NCI-H1436 (cell line): ENCODE data around the gene CXCR1.
"Not testable (repeated sequence)": the region's sequence is repeated elsewhere in the genome, so short reads cannot be mapped to it uniquely, and the experiment has no call there.

Experiments used
- DNase-seq: peaks from one replicate; lab custom pipeline; 2025; lab: John Stamatoyannopoulos, UW

Gene CXCR1

DNA sequence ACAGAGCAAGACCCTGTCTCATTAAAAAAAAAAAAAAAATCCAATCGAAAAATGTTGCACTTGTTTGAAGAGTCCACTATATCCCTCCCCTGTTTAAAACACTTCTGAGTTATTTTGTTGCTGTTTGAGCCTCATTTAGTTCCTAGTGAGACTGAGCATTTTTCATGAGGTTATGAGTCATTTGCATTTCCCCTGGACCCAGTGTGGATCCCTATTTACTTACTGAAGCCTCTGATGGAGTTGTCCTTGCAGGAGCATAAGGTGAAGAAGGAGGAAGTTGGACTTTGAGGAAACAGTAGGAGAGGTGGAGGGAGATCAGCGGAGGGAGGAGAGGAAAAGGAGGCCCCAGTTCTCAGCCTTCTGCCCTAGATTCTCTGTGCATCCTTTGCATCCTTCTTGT lies 5.1 kb downstream of the CXCR1 start:
- DNase-seq: no peak

DNA sequence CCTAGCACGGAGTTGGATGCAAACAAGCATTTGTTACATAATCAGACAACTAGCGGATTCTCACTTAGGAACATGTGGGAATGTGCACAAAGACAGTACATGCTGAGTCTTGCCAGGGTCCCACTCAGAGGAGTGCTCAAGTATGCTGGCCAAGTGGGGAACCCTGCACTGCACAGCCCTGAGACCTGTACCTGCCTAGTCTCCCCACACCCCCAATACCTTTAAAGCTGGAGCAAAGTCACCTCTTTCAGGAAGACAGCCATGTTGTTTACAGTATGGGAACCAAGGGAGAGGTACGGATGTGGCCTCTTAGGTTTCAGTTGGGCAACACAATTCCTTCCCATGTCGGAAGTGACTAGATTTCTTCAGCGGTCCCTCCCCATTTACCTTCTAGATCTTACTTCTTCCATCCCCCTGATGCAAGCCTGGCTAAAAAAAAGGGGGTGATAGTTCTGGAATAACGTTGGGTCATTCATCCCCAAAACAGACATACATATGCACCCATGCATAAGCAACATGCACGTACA lies 10.7 kb downstream of the CXCR1 start:
- DNase-seq: no peak

DNA sequence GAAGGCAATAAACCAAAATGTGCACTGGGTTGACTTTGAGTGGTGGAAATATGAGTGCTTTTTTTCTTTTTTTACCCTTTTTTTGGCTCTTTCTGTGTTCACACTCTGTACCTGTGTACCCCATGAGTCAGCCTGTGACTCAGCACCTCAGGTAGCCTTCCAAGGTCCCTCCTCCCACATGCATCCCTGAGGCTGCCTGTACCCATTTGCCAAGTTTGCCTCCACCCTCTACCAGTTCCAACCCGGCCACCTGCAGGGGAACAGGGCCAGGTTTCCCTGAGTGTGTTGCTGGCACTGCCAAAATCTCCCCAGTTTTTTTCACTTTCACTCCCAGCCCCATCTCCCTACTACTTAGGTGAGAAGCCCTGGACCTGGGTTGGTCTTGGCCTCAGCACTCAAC lies 14.0 kb downstream of the CXCR1 start:
- DNase-seq: no peak

DNA sequence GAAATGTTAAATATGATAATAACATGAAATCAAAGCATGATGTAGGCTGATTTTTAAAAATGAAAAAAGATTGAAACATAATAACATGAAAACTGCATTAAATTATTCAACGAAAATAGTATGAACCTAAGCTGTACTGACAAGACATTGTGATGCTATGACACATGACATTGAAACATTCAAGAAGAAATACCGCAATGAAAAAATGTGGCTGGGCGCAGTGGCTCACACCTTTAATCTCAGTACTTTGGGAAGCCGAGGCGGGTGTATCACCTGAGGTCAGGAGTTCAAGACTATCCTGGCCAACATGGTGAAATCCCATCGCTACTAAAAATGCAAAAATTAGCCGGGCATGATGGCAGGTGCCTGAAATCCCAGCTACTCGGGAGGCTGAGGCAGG lies 14.6 kb downstream of the CXCR1 start:
- DNase-seq: no peak

DNA sequence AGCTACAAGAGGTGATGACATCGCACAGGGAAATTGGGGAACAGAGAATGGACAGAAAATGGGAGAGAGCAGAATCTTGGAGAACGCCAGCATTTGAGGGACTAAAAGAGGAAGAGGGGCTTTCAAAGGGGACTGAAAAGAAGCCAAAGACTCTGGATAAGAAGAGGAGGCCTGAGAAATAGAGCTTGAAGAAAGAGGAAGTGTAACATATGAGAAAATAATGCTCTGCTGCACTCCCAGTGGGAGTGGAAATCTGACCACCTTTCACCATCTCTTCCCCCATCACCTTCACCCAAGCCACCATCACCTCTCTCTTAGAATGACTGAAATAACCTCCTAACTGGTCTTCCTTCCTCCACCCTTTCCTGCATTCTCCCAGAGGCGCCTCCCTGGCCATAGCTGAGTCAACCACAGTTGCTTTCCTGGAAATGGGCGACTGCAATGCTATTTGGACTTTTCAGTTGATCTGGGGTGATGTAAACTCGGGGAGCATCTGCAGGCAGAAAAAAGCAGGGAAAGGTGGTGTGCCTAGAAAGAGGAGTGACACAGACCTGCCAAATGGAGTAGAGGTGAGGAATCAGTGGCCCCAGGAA lies 16.8 kb downstream of the CXCR1 start:
- no peak for DNase-seq

DNA sequence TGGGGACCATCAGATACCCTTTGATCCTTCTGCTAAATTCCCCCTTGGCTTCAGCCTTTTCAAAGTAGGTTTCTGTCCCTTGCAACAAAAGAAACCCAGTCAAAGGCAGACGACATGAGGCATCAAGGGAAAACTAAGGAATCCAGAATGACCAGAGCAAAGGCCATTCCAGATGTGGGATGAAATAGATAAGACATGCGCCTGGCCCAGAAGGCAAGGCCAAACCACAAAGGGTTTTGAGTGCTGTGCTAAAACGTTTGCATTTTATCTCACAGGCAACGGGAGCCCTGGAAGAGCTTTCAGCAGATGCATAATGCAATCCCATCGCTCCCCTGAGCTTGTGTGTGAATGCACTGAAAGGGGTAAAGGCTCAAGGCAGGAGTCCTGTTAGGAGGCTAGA lies 17.7 kb downstream of the CXCR1 start:
- no peak for DNase-seq

DNA sequence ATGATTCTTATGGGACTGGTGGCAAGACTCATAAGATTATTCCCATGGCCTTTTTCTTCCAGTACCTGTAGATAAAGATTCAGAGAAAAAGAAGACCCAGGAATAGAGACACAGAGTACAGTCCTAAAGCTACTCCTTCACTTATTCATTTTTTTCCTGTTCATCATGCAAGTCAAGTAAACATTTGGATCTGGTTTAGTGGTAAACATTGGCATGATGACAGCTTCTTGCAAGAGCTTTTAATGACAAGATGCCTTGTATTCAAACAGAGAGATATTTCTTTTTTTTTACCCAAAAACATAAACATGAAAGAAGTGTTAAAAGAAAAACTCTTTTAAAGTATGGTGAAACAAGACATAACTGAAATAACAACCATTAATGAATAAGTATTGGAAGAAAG lies 20.7 kb downstream of the CXCR1 start:
- no peak for DNase-seq

DNA sequence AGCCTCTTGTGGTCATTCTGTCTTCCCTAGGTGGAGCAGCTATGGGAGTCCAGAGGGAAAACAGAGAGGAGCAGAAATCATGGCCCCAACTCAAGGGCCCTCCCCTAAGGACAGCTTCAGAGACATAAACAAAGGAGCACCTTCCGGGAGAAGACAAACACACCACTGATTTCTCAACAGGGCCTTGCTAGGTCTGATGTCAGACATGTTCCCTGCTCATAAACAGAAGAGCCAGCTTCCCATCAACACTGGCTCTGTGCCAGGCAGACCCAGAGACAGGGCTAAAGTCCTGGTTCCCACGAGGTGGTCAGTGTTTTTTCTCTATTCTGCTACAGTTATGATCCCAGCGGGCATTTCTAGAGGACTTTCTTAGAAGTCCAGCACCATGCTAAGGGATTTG lies 21.6 kb downstream of the CXCR1 start:
- no peak for DNase-seq

DNA sequence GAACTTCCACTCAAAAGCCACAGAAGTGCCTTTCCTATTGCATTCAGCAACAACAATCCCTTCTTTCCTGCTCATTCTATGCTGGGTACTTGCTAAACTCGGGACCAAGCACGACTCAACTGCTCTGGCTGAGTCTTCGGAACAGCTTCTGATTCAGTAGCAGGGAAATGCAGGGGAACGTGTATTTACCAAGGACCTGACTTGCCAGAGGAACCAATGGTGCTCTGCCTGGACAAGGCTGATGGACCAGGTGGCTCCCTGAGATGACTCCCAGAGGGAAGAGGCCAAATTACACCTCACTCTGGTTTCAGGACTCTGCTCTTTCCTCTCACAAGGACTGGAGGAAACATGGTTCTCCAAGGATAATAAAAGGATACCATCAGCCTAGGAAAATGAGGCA lies 28.7 kb downstream of the CXCR1 start:
- DNase-seq: no peak

DNA sequence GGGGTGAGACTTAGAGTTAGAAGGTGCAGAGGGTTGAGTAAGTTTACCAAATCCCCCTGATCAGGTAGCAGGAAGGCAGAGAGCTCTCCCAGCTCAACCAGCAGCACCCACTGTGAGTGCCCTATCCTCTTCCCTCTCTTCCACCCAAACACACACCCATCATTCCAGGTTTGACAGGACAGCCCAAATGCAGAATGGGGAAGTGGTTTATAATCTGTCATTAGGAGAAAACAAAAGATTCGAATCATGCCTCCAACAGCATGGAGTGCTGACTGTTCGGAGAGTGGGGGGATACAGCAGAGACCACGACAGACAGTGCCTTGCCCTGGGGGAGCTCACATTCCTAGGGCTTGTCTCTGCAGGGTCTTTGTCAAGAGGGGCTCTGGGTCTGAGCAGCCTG lies 29.2 kb downstream of the CXCR1 start:
- DNase-seq: no peak

DNA sequence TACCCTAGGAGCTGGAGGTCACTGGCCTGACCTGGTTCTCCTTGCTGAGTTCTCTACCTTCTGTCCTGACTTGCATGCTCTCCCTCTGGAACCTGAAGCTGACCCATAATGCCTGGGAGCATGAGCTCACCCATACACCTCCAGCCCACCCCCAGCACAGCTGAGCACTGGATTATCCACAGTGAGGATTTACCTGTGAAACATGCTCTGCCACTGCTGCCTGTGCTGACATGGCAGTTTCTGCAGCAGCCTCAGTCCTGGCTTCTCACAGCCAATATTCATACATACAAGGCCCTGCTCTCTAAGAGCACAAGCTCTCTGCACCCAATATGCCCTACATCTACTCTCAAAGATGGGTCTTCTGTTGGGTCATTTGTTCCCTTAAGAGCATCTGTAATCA lies 35.9 kb downstream of the CXCR1 start:
- no peak for DNase-seq

DNA sequence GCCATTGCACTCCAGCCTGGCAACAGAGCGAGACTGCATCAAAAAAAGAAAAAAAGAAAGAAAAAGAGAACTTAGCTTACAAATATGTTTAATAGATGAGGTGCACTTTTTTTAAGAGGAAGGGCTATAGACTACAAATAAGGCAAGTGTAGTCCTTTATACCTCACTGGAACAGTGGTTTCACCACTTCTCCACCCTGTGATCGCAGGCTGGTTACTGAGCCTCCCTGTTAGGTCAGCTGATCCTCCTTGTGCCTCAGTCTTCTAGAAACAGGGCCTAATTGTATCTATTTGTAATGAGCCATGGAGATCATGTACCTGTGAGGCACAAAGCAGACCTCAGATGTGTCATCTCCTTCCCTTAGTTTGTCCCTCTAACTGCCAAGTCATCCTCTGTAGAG lies 36.4 kb downstream of the CXCR1 start:
- no peak for DNase-seq

DNA sequence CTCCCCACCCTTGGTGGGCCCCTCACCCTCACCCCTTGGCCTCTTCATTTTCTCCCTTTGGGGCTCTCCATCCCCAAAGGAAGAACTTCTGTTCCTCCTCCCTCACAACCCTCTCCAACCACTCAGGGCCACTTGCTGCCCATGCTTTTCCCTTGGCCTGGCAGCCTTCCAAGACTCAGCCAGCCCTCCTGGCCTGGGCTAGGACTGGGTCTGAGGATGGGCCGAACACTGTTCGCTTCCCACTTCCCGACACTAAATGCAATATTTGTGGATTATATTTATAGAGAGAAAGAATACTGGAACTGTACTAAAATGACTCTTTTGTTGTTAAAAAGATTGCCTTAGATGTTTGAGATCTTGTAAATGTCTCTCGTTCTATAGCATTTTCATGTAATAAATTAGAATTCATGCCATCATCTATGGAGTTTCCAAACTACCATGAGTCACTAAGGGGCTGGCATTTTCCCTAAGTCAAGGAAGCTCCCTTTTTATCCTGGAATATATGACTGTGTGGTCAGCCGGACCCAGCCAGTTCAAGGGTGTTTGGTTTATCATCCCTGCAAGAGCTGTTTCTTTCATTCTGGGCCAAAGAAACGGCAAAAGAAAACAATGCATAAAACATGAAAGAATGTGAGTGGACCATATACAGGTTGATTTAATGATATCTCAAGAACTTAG lies 37.2 kb downstream of the CXCR1 start:
- DNase-seq: no peak

DNA sequence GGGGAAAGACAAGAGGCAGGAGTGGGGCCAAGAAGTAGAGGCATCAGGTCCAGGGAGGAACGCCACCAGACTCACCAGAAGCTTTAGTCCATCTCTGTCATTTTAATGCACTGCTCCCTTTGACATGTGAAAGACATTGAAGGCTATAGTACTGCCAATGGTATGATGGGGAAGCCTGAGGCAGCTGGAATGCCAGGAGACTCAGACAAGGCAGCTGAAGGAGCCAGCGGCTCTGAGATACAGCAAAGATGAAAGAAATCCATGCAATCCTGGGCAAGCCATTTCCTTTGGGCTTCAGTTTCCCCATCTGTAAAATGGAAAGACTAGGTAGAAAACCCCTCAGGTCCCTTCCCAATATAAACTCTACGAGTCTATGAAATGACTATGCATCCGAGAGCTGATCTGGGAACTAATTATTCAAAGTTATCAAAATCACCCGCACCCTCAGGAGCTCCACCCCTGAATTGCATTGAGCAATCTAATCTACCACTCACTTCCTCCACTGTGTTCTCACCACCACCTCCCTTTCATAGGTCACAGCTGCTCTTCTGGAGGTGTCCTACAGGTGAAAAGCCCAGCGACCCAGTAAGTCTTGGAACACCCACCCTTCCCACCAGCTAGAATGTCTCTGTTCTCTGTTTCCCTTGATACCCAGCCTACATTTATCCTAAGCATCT lies 37.8 kb downstream of the CXCR1 start:
- no peak for DNase-seq

DNA sequence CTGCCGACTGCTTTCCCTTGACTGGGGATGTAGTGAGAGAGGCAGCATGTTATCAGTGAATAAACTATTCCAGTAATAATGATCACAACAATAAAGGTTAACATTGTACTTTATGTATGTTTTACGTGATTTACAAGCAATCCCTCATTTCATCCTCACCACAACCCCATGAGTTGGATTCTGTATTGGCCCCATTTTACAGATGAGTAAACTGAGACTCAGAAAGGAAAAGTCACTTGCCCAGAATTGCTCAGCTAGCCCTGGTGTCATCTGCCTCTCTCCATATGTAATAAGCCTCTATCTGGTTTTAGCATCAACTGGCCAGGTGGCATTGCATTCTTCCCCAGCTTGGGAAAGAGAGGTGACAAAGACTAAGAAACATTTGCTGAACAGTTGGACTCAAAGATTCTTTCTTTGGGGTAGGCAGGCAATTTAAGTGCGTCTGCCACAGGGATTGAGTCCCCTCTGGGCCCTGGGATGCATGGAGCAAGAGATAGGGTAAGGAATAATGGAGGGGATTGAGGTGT lies 38.8 kb downstream of the CXCR1 start:
- no peak for DNase-seq

DNA sequence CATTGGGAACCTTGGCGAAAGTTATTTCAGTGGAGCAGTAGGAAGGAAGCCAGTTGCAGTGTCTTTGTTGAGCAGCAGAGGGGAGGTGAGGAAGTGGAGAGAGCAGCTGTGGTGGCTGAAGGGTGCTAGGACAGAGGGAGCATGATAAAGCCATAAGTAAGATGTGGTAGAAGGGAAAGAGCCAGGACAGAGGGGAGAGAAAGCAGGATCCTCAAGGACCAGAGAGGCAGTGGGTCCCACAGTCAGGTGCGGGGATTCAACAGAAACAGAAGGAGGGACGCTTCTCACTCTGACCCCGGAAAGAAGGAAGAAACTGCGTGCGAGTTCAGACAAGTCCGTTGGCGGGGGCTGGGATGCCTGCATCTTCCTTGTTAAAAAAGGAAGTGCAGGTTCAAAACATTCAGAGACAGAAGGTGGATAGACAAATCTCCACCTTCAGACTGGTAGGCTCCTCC lies 41.1 kb downstream of the CXCR1 start, which contains the start of gene CXCR2:
Gene CXCR2, plus strand, starts transcription at position 403 of the 455 bp plus-strand sequence. CDS start 8,774 bp downstream, outside the sequence.
- no peak for DNase-seq

DNA sequence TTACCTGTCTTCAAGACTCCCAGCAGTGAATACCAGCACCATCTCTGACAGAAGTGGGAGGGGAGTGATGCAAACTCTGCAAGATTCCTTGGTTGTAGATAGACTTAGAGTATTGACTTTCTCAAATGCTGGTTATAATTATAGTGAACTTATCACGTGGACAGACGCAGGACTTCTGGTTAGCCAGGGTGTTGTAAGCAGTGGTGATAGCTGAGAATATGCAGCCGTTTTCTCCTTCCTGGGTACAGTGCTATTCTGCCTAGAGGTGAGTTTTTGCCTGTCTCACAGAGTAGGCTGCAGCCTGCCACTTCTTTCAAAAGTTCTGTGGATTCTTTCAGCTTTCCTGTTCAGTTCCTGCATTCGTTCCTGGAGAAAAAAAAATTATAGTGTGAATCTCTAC lies 41.7 kb downstream of the CXCR1 start:
- DNase-seq: no peak

DNA sequence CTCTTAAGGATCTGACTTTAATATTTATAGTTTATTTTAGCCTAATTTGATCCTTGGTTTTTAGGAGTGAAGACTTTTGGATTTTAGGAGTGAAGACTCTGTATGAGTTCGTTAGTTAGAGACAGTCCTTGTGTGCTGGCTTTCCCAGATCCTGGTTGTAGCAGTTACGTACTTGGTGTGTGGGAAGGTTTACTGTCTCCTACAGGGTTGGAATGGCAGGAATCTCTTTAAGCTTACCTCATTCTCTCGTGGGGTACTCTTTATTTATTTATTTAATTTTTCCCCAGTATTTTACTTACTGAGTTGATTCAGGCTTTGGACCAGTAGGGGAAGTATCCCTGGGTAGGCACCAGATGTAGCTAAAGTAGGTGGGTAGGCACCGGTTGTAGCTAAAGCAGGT lies 42.8 kb downstream of the CXCR1 start:
- no peak for DNase-seq

DNA sequence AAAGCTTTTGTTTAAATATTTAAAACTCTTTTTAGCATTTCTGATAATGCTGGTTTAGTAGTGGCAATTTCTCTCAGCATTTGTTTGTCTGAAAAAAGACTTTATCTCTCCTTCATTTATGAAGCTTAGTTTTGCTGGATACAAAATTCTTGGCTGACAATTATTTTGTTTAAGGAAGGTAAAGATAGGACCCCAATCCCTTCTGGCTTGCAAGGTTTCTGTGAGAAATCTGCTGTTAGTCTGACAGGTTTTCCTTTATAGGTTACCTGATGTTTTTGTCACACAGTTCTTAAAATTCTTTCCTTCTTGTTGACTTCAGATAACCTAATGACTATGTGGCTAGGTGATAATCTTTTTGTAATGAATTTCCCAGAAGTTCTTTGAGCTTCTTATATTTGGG lies 44.5 kb downstream of the CXCR1 start:
- DNase-seq: not testable (repeated sequence)

DNA sequence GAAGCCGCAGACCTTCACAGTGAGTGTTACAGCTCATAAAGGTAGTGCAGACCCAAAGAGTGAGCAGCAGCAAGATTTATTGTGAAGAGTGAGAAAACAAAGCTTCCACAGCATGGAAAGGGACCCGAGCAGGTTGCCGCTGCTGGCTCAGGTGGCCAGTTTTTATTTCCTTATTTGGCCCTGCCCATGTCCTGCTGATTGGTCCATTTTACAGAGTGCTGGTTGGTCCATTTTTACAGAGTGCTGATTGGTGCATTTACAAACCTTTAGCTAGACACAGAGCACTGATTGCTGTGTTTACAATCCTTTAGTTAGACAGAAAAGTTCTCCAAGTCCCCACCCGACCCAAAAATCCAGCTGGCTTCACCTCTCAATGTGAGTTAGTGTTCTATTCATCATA lies 45.0 kb downstream of the CXCR1 start:
- DNase-seq: not testable (repeated sequence)
